GM21576 (cell line): Measurements from ENCODE around the gene MEST.
"Not testable (repeated sequence)": the region's sequence is repeated elsewhere in the genome, so short reads cannot be mapped to it uniquely, and the experiment has no call there.

Source experiments
- ATAC-seq: cut with Tn5 transposase; IDR thresholded peaks from one replicate; pipeline ENCODE4 v1.9.1; 2021; ENCODE audit warnings: mild to moderate bottlenecking, moderate library complexity; ENCODE audit not compliant: unreplicated experiment

Gene MEST

GRCh38 chr7:130491841-130492522, at the start of gene MEST:
MEST (plus strand) TSS chr7:130492085; CDS start chr7:130492314, 229 bp downstream.
- no peak for ATAC-seq

- ATAC-seq: no peak
These were observed 49.3 kb upstream of the MEST start for GRCh38 chr7:130442601-130443000.

- ATAC-seq: no peak
These were observed 47.7 kb upstream of the MEST start for GRCh38 chr7:130444234-130444633.

GRCh38 chr7:130444751-130445407, 47.0 kb upstream of the MEST start:
- no peak for ATAC-seq

GRCh38 chr7:130446259-130446658, 45.6 kb upstream of the MEST start:
- ATAC-seq: no peak

GRCh38 chr7:130451344-130451743, 40.5 kb upstream of the MEST start:
- not testable (repeated sequence) for ATAC-seq

GRCh38 chr7:130452951-130453350, 38.9 kb upstream of the MEST start:
- no peak for ATAC-seq

- ATAC-seq: no peak
These were observed 36.9 kb upstream of the MEST start for GRCh38 chr7:130454959-130455358.

- ATAC-seq: peak; percentile 63
These were observed 33.6 kb upstream of the MEST start for GRCh38 chr7:130458257-130458656.

- ATAC-seq: no peak
These were observed 30.6 kb upstream of the MEST start for GRCh38 chr7:130461272-130461671.

GRCh38 chr7:130463553-130464434, 28.1 kb upstream of the MEST start:
- no peak for ATAC-seq

GRCh38 chr7:130468612-130469011, 23.3 kb upstream of the MEST start:
- ATAC-seq: no peak

GRCh38 chr7:130471974-130472373, 19.9 kb upstream of the MEST start:
- ATAC-seq: no peak

GRCh38 chr7:130473289-130473688, 18.6 kb upstream of the MEST start:
- no peak for ATAC-seq

- ATAC-seq: no peak
These were observed 18.0 kb upstream of the MEST start for GRCh38 chr7:130473876-130474275.

GRCh38 chr7:130475776-130476175, 16.1 kb upstream of the MEST start:
- ATAC-seq: no peak

GRCh38 chr7:130476297-130477150, 15.4 kb upstream of the MEST start:
- ATAC-seq: peak; percentile 94

- ATAC-seq: no peak
These were observed 12.9 kb upstream of the MEST start for GRCh38 chr7:130478991-130479390.

GRCh38 chr7:130479716-130480400, 12.0 kb upstream of the MEST start:
- ATAC-seq: no peak

- ATAC-seq: no peak
These were observed 10.0 kb upstream of the MEST start for GRCh38 chr7:130481898-130482297.
